HepG2 (cell line): ENCODE data around the gene NFILZ. TPM values are rescaled to one million over a fixed set of nuclear protein-coding genes. Genes with fewer than 3 reads are reported as not detected.
"Not testable (repeated sequence)": the region's sequence is repeated elsewhere in the genome, so short reads cannot be mapped to it uniquely, and the experiment has no call there.

Experiments
- ATAC-seq: fragments of 200-7000 bp; cut with Tn5 transposase; 3 replicates; pipeline ENCODE4 v1.9.1; 2020; ENCODE audit warnings: mild to moderate bottlenecking, moderate library complexity
- BruUV-seq: library from RNA; stranded (reverse); fragments of 400-500 nt; replicated peaks from 2 replicates; lab custom pipeline; 2021; lab: Mats Ljungman, UMichigan
- CTCF ChIA-PET: fragments of 300-600 bp; formaldehyde crosslinking; extraction: SDS; loops from one replicate; lab custom pipeline; 2021; ENCODE audit warnings: low total read pairs, inconsistent platforms, low intra/inter-chr PET ratio; lab: Yijun Ruan, JAX
- POLR2A ChIA-PET: fragments of 350-600 bp; sonication (Branson Sonifier 250); formaldehyde crosslinking; loops from one replicate; lab custom pipeline; 2020; ENCODE audit warnings: antibody characterized with exemption, inconsistent platforms; lab: Yijun Ruan, JAX
- DNase-seq: peaks from one replicate; pipeline ENCODE4 v3.0.0-alpha.2; 2015; ENCODE audit warnings: low spot score
- FAIRE-seq: peaks from 3 replicates; lab custom pipeline; 2011; peaks lifted over from hg19 to GRCh38; lab: Jason Lieb, UNC
- H2AFZ ChIP-seq: one replicate; pipeline ENCODE4 v1.6.1; 2011; ENCODE audit warnings: low read length, inconsistent platforms
- H3K27ac ChIP-seq: fragments of 300-600 bp; 3 replicates; pipeline ENCODE4 v1.8.0; 2011; ENCODE audit warnings: mixed run types, mild to moderate bottlenecking, mixed read lengths, low read length, inconsistent platforms; ENCODE audit not compliant: insufficient read depth; ENCODE audit errors: extremely low read length
- H3K27me3 ChIP-seq, 2 experiments: fragments of 200-600 bp in 1 of 2; 2 replicates in 1 of 2; 3 replicates in 1 of 2; pipeline versions ENCODE4 v1.6.0 to v1.8.0; 2011; ENCODE audit warnings: low read length in 2 of 2, mild to moderate bottlenecking in 2 of 2, moderate library complexity in 2 of 2, inconsistent platforms in 1 of 2; ENCODE audit not compliant: insufficient read depth in 2 of 2, control insufficient read depth in 1 of 2
- H3K36me3 ChIP-seq, 2 experiments: fragments of 200-600 bp in 1 of 2; replicated peaks in 1 of 2; 2 replicates in 1 of 2; 3 replicates in 1 of 2; pipeline versions ENCODE4 v1.5.1 to v1.8.0; 2011; ENCODE audit warnings: low read length in 2 of 2, inconsistent platforms in 1 of 2; ENCODE audit not compliant: insufficient read depth in 2 of 2, control insufficient read depth in 1 of 2
- H3K4me1 ChIP-seq: 2 replicates; pipeline ENCODE4 v1.5.1; 2012; ENCODE audit warnings: low read length, inconsistent platforms; ENCODE audit not compliant: insufficient read depth
- H3K4me2 ChIP-seq: 2 replicates; pipeline ENCODE4 v1.6.0; 2011; ENCODE audit warnings: low read depth, low read length, inconsistent platforms
- H3K4me3 ChIP-seq, 3 experiments: fragments of 200-600 bp in 1 of 3; sonication (generic), shearing (Covaris generic) in 1 of 3; replicated peaks in 1 of 3; 2 replicates each; pipeline ENCODE4 v1.5.1; 2011 to 2016; ENCODE audit warnings: low read length in 3 of 3, inconsistent platforms in 2 of 3, low read depth in 2 of 3, mild to moderate bottlenecking in 2 of 3, control low read depth in 1 of 3, mixed read lengths in 1 of 3; ENCODE audit not compliant: insufficient read depth in 1 of 3
- H3K79me2 ChIP-seq: one replicate; pipeline ENCODE4 v1.6.1; 2011; ENCODE audit warnings: low read length, inconsistent platforms; ENCODE audit not compliant: insufficient read depth
- H3K9ac ChIP-seq: 2 replicates; pipeline ENCODE4 v1.6.0; 2011; ENCODE audit warnings: mild to moderate bottlenecking, low read depth, low read length, inconsistent platforms; ENCODE audit not compliant: insufficient read depth
- H3K9me3 ChIP-seq: 2 replicates; pipeline ENCODE4 v1.5.1; 2012; ENCODE audit warnings: mild to moderate bottlenecking, low read length
- H4K20me1 ChIP-seq: 2 replicates; pipeline ENCODE4 v1.6.0; 2011; ENCODE audit warnings: inconsistent platforms, mild to moderate bottlenecking, low read length, moderate library complexity; ENCODE audit not compliant: insufficient read depth
- IRF2 ChIP-seq: IDR thresholded peaks from 2 replicates; pipeline ENCODE4 v1.6.1; 2018; ENCODE audit warnings: missing genetic modification reagents, missing compliant biosample characterization
- SIN3A ChIP-seq: IDR thresholded peaks from 2 replicates; pipeline ENCODE4 v1.6.1; 2011; ENCODE audit warnings: low read depth, mild to moderate bottlenecking, control low read depth, low read length, borderline replicate concordance
- ZNF121 ChIP-seq: sonication (generic); formaldehyde crosslinking; IDR thresholded peaks from 2 replicates; pipeline ENCODE4 v1.5.0; 2020; ENCODE audit warnings: mild to moderate bottlenecking, missing genetic modification reagents
- WGBS: methylation state at CpG from one replicate; pipeline ENCODE4 v1.1.6; 2017; ENCODE audit warnings: low lambda C conversion rate; 5-methylcytosine and 5-hydroxymethylcytosine counted together
- in situ Hi-C: cut with HindIII; loops from 2 replicates; pipeline ENCODE4 v1.10.0; 2017; ENCODE audit warnings: low pct_unique_long_range_greater_than_20kb; ENCODE audit not compliant: extremely low pct_ligation_motif_present
- intact Hi-C: fragments of 100-400 bp; cut with micrococcal nuclease; formaldehyde crosslinking; loops from one replicate; pipeline ENCODE4 v1.10.0; 2022; ENCODE audit not compliant: unreplicated experiment
- polyA plus RNA-seq, 8 experiments: library from polyadenylated mRNA; depleted of rRNA in 3 of 8; stranded (reverse) in 7 of 8; unstranded in 1 of 8; fragments of >200 nt; fragmentation: Illumina TruSeq in 4 of 8; extraction: Trizol in 4 of 8; gene quantifications; 2 replicates each; pipeline versions ENCODE4 v1.2.1 to v1.2.3, GENCODE V29; 2011 to 2016; ENCODE audit warnings: low read depth in 4 of 8, missing spikeins in 1 of 8, mixed read lengths in 1 of 8; ENCODE audit not compliant: insufficient read depth in 1 of 8
- total RNA-seq, 5 experiments: library from RNA; depleted of rRNA; stranded (reverse); fragments of >200 nt; fragmentation: Illumina TruSeq; extraction: Trizol; gene quantifications; 2 replicates each; pipeline ENCODE4 v1.2.3, GENCODE V29; 2016; ENCODE audit warnings: low read depth in 1 of 5
- TF ChIP-seq, protein P1 (sequence below), 2 experiments: sonication (generic) in 1 of 2; formaldehyde crosslinking in 1 of 2; IDR thresholded peaks; 2 replicates each; pipeline versions ENCODE4 v1.4.0 to v1.6.1; 2018 to 2020; ENCODE audit warnings: missing genetic modification reagents in 2 of 2, borderline replicate concordance in 1 of 2, low read depth in 1 of 2, mild to moderate bottlenecking in 1 of 2, missing biosample characterization in 1 of 2

Gene NFILZ
- total and polyA plus RNA-seq, 2 of the 13 experiments (the other 11 are each of a cell fraction or from before 2014, with no cell fraction given): not detected

GRCh38 chr19:8615813-8616596 lies 14.4 kb upstream of the NFILZ start (continued):
- TF ChIP-seq, protein P1, sequence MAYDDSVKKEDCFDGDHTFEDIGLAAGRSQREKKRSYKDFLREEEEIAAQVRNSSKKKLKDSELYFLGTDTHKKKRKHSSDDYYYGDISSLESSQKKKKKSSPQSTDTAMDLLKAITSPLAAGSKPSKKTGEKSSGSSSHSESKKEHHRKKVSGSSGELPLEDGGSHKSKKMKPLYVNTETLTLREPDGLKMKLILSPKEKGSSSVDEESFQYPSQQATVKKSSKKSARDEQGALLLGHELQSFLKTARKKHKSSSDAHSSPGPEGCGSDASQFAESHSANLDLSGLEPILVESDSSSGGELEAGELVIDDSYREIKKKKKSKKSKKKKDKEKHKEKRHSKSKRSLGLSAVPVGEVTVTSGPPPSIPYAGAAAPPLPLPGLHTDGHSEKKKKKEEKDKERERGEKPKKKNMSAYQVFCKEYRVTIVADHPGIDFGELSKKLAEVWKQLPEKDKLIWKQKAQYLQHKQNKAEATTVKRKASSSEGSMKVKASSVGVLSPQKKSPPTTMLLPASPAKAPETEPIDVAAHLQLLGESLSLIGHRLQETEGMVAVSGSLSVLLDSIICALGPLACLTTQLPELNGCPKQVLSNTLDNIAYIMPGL (CRISPR knock-in tag; IDR thresholded peaks at IDR 0.05; ENCODE audit: borderline replicate concordance in 1 of 2, low read depth in 1 of 2): peak in 1 of 2 experiments; percentile 20; a peak in 1 of 4 replicates
- 0 out of 2 replicates have a peak, but pooled peaks have one; percentile 45 for TF ChIP-seq IRF2 (CRISPR knock-in tag)

DNA sequence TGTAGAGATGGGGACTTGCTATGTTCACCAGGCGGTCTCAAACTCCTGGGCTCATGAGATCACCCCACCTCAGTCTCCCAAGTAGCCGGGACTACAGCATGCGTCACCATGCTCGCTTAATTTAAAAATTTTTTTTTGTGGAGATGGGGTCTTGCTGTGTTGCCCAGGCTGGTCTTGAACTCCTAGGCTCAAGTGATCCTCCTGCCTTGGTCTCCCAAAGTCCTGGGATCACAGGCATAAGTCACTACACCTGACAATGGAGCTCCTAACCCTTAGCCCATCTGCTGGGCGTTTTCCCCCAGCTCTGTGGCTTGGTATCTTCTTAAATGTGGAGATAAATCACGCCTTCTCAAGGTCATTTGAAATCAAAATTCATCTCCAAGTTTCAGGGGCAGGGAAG lies 13.6 kb upstream of the NFILZ start:
- no peaks in the 10 kb centered on the region for H3K36me3 ChIP-seq
- H3K79me2 ChIP-seq: no peaks in the 10 kb centered on the region
- no peak overlapping the region for H3K27ac ChIP-seq
- no peaks in the 10 kb centered on the region for H3K9me3 ChIP-seq
- ChIA-PET CTCF (interaction anchor here (4.3 kb wide), 1 partner anchor 25 kb away, joined by 45 read pairs; no protein-coding TSS in a partner anchor), POLR2A (interaction anchor here (1.2 kb wide), 2 partner anchors 14 to 25 kb away, joined by 3 to 5 read pairs; partner anchors contain the start of gene NFILZ)
- peaks cover 22% of the 10 kb centered on the region for H3K4me1 ChIP-seq
- no peaks in the 10 kb centered on the region for H3K27me3 ChIP-seq
- intact Hi-C loops (no loop called here), in situ Hi-C loops (no loop called here)
- H3K9ac ChIP-seq: no peak overlapping the region
- no peak for ATAC-seq
- FAIRE-seq: no peak
- no peak for TF ChIP-seq SIN3A
- TF ChIP-seq ZNF121 (CRISPR knock-in tag): peak; percentile 87
- no TSS peak for BruUV-seq
- H2AFZ ChIP-seq: no peak overlapping the region
- DNase-seq: no peak
- no peaks in the 10 kb centered on the region for H4K20me1 ChIP-seq
- no peak overlapping the region; the same call in 1 of the 2 replicates for H3K4me2 ChIP-seq
- 46% methylated on average over 6 of the region's 6 CpGs for WGBS
- no peak overlapping the region for H3K4me3 ChIP-seq

GRCh38 chr19:8617325-8617724 lies 13.1 kb upstream of the NFILZ start:
- H3K79me2 ChIP-seq, ATAC-seq, H3K27me3 ChIP-seq, H3K4me3 ChIP-seq, DNase-seq, FAIRE-seq, H3K9me3 ChIP-seq, BruUV-seq, H2AFZ ChIP-seq, intact Hi-C loops, in situ Hi-C loops, H3K27ac ChIP-seq, H3K36me3 ChIP-seq, H3K9ac ChIP-seq, H4K20me1 ChIP-seq: not testable (repeated sequence)
- H3K4me1 ChIP-seq: peaks cover 22% of the 10 kb centered on the region
- POLR2A ChIA-PET: interaction anchor here (1.2 kb wide), 2 partner anchors 14 to 25 kb away, joined by 3 to 5 read pairs; partner anchors contain the start of gene NFILZ
- CTCF ChIA-PET: interaction anchor here (4.3 kb wide), 1 partner anchor 25 kb away, joined by 45 read pairs; no protein-coding TSS in a partner anchor
- WGBS: 28% methylated on average over 15 of the region's 15 CpGs
- H3K4me2 ChIP-seq: peak overlapping the region; percentile 3; the same call in 1 of the 2 replicates
